ENCODE measurements around the gene DNASE2. TPM values are rescaled to one million over a fixed set of nuclear protein-coding genes. Genes with fewer than 3 reads are reported as not detected.

The DNASE2 gene
- 42.4 and 52.9 TPM in 2 replicates for total RNA-seq

GRCh38 chr19:12881172-12881808 lies at the start of gene DNASE2:
TSS of gene DNASE2 (minus strand) at chr19:12881449. CDS start at chr19:12881375, 74 bp downstream.

GRCh38 chr19:12890787-12891552 lies 9.7 kb upstream of the DNASE2 start, which contains the start of gene GCDH:
TSS of gene GCDH (plus strand) at chr19:12891160. CDS start at chr19:12891305, 145 bp downstream.

GRCh38 chr19:12886969-12887747 lies 5.9 kb upstream of the DNASE2 start, which contains the start of gene KLF1:
TSS of gene KLF1 (minus strand) at chr19:12887201. CDS start at chr19:12887140, 61 bp downstream.

GRCh38 chr19:12838182-12838885 lies 42.9 kb downstream of the DNASE2 start, which contains the start of gene MAST1:
TSS of gene MAST1 (plus strand) at chr19:12838515. CDS start at chr19:12838573, 58 bp downstream.

GRCh38 chr19:12834566-12834943 lies 46.7 kb downstream of the DNASE2 start, which contains the start of gene RTBDN:
TSS of gene RTBDN (minus strand) at chr19:12834579. CDS start at chr19:12829979, 4,600 bp downstream.

Other genes starting within 250 kb of the DNASE2 start
- gene MAN2B1, start 214.7 kb downstream of the DNASE2 start, total RNA-seq: 84.3 and 93.9 TPM in 2 replicates
- 5.2 and 9.6 TPM in 2 replicates for gene WDR83, start 214.6 kb downstream of the DNASE2 start, total RNA-seq
- gene DHPS, start 199.6 kb downstream of the DNASE2 start, total RNA-seq: 48.9 and 66.1 TPM in 2 replicates
- gene GNG14, start 193.5 kb downstream of the DNASE2 start, total RNA-seq: not detected in 2 replicates
- gene FBXW9, start 184.8 kb downstream of the DNASE2 start, total RNA-seq: 6.8 and 10.0 TPM in 2 replicates
- 19.6 and 32.4 TPM in 2 replicates for gene TNPO2, start 157.5 kb downstream of the DNASE2 start, total RNA-seq
- 401 and 414 TPM in 2 replicates for gene TRIR, start 146.8 kb downstream of the DNASE2 start, total RNA-seq
- 56.9 and 70.8 TPM in 2 replicates for gene GET3, start 144.0 kb downstream of the DNASE2 start, total RNA-seq
- gene BEST2, start 129.7 kb downstream of the DNASE2 start, total RNA-seq: under 0.01 TPM in 1 of 2 replicates, not detected in the other
- gene HOOK2, start 105.9 kb downstream of the DNASE2 start, total RNA-seq: 11.7 and 16.1 TPM in 2 replicates
- 334 and 352 TPM in 2 replicates for gene JUNB, start 90.0 kb downstream of the DNASE2 start, total RNA-seq
- 184 and 198 TPM in 2 replicates for gene PRDX2, start 79.6 kb downstream of the DNASE2 start, total RNA-seq
- gene THSD8, start 79.4 kb downstream of the DNASE2 start, total RNA-seq: not detected in 2 replicates
- 7.7 and 9.2 TPM in 2 replicates for gene RNASEH2A, start 74.9 kb downstream of the DNASE2 start, total RNA-seq
- gene RTBDN, start 46.9 kb downstream of the DNASE2 start, total RNA-seq: 0.43 TPM in 1 of 2 replicates, not detected in the other
- 0.12 and 1.0 TPM in 2 replicates for gene MAST1, start 42.9 kb downstream of the DNASE2 start, total RNA-seq
- not detected in 2 replicates for gene KLF1, start 5.8 kb upstream of the DNASE2 start, total RNA-seq
- gene GCDH, start 9.7 kb upstream of the DNASE2 start, total RNA-seq: 21.3 and 30.9 TPM in 2 replicates
- not detected in 2 replicates for gene SYCE2, start 37.8 kb upstream of the DNASE2 start, total RNA-seq
- 42.8 and 50.0 TPM in 2 replicates for gene FARSA, start 52.3 kb upstream of the DNASE2 start, total RNA-seq
- 809 and 1,214 TPM in 2 replicates for gene CALR, start 57.2 kb upstream of the DNASE2 start, total RNA-seq
- 60.3 and 70.8 TPM in 2 replicates for gene RAD23A, start 64.4 kb upstream of the DNASE2 start, total RNA-seq
- gene GADD45GIP1, start 75.8 kb upstream of the DNASE2 start, total RNA-seq: 47.1 and 57.1 TPM in 2 replicates
- gene DAND5, start 88.1 kb upstream of the DNASE2 start, total RNA-seq: not detected in 2 replicates
- gene NFIX, start 114.0 kb upstream of the DNASE2 start, total RNA-seq: 60.2 and 89.2 TPM in 2 replicates
- gene LYL1, start 221.4 kb upstream of the DNASE2 start, total RNA-seq: 5.8 and 6.1 TPM in 2 replicates
- 23.3 and 38.0 TPM in 2 replicates for gene TRMT1, start 235.3 kb upstream of the DNASE2 start, total RNA-seq
- 37.4 and 49.7 TPM in 2 replicates for gene NACC1, start 236.8 kb upstream of the DNASE2 start, total RNA-seq